ENCODE measurements around the gene NAGLU. TPM values are rescaled to one million over a fixed set of nuclear protein-coding genes. Genes with fewer than 3 reads are reported as not detected.

The NAGLU gene
- total and polyA plus RNA-seq, 2 of the 13 experiments (the other 11 are each of a cell fraction or from before 2014, with no cell fraction given), result 28.2 to 40.1 TPM

GRCh38 chr17:42517516-42517915, 18.5 kb upstream of the NAGLU start (continued):
- peak; percentile 54 for TF ChIP-seq ZFP91 (CRISPR knock-in tag; IDR thresholded peaks at IDR 0.05; ENCODE audit: borderline replicate concordance)
- no peak for TF ChIP-seq ARHGAP35 (CRISPR knock-in tag; IDR thresholded peaks at IDR 0.05; ENCODE audit: borderline replicate concordance)
- TF ChIP-seq ZFP36 (IDR thresholded peaks at IDR 0.05; ENCODE audit: borderline replicate concordance, low read depth, low read length, partially characterized antibody), result no peak
- TF ChIP-seq CC2D1A (CRISPR knock-in tag; IDR thresholded peaks at IDR 0.05), result no peak
- peak; percentile 74; the same call in 1 of the 2 replicates for TF ChIP-seq SALL2 (CRISPR knock-in tag; IDR thresholded peaks at IDR 0.05)
- no peak for TF ChIP-seq GZF1 (CRISPR knock-in tag; IDR thresholded peaks at IDR 0.05)
- TF ChIP-seq ZNF335 (CRISPR knock-in tag; IDR thresholded peaks at IDR 0.05), result no peak
- no peak for TF ChIP-seq HDAC6 (IDR thresholded peaks at IDR 0.05; ENCODE audit: low read depth, low read length)
- TF ChIP-seq PRDM10 (CRISPR knock-in tag; IDR thresholded peaks at IDR 0.05; ENCODE audit: low read depth), result no peak
- no peak for TF ChIP-seq GLMP (CRISPR knock-in tag; IDR thresholded peaks at IDR 0.05; ENCODE audit: borderline replicate concordance)
- TF ChIP-seq HOXA5 (CRISPR knock-in tag; IDR thresholded peaks at IDR 0.05), result 0 out of 2 replicates have a peak, but pooled peaks have one; percentile 33
- no peak for TF ChIP-seq ZNF256 (CRISPR knock-in tag; conservative IDR thresholded peaks at IDR 0.05)
- peak; percentile 47; the same call in 1 of the 2 replicates for TF ChIP-seq HOXA3 (CRISPR knock-in tag; IDR thresholded peaks at IDR 0.05)
- no peak for TF ChIP-seq SPEN (CRISPR knock-in tag; IDR thresholded peaks at IDR 0.05; ENCODE audit: low read depth)
- no peak for TF ChIP-seq MYNN (CRISPR knock-in tag; IDR thresholded peaks at IDR 0.05; ENCODE audit: low read depth)
- 0 out of 2 replicates have a peak, but pooled peaks have one; percentile 37 for TF ChIP-seq TSC22D2 (CRISPR knock-in tag; IDR thresholded peaks at IDR 0.05; ENCODE audit: borderline replicate concordance)
- peak; percentile 73; the same call in 1 of the 2 replicates for TF ChIP-seq NFKB2 (CRISPR knock-in tag; IDR thresholded peaks at IDR 0.05; ENCODE audit: borderline replicate concordance)
- no peak for TF ChIP-seq ZNF720 (CRISPR knock-in tag; IDR thresholded peaks at IDR 0.05)
- TF ChIP-seq ZNF17 (CRISPR knock-in tag; IDR thresholded peaks at IDR 0.05), result no peak
- TF ChIP-seq CREB3 (CRISPR knock-in tag; IDR thresholded peaks at IDR 0.05), result no peak
- TF ChIP-seq KMT2B (CRISPR knock-in tag; IDR thresholded peaks at IDR 0.05), result 0 out of 2 replicates have a peak, but pooled peaks have one; percentile 20

All from HepG2 (cell line).